ENCODE measurements around the gene RTN3. TPM values are rescaled to one million over a fixed set of nuclear protein-coding genes. Genes with fewer than 3 reads are reported as not detected.

The RTN3 gene
- total RNA-seq, 1 donor from 2014 or later: 279 TPM

DNA sequence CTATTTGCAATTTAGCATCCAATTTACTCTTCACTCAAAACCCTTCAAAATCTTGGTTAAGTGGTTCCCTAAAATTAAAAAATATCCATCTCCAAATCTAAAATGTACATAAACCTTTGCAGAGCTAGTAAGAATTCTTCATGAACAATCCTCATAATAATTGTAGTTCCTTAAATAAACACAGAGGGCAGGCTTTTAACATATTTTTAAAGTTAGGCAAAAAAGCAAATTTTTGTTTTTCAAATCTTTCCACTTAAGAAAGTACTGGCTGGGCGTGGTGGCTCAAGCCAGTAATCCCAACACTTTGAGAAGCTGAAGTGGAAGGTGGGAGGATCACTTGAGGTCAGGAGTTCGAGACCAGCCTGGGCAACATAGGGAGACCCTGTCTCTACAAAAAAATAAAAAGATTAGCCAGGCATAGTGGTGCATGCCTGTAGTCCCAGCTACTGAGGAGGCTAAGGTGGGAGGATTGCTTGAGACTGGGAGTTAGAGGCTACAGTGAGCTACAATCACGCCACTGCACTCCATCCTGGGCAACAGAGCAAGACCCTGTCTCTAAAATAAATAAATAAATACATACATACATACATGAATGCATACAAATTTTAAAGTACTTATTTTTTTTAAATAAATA is 42.0 kb upstream of the RTN3 start:
- peaks cover 3% of the 10 kb centered on the region for H3K36me3 ChIP-seq
- H3F3A ChIP-seq (ENCODE audit: low read depth): no peaks in the 10 kb centered on the region
- H3K4me3 Mint-ChIP-seq: no peak overlapping the region

GRCh38 chr11:63641727-63642126 is 39.6 kb upstream of the RTN3 start:
- no peaks in the 10 kb centered on the region for H3K27me3 ChIP-seq
- Mint-ChIP-seq H3K9me3 (no peaks in the 10 kb centered on the region), H3K27me3 (ENCODE audit: insufficient read depth, low read depth) (no peaks in the 10 kb centered on the region), H3K4me3 (no peak overlapping the region), H3K36me3 (peaks cover 16% of the 10 kb centered on the region), H3K4me1 (no peaks in the 10 kb centered on the region), H3K27ac (no peak overlapping the region)
- H3K9ac ChIP-seq: no peak overlapping the region
- no peaks in the 10 kb centered on the region for H3K9me3 ChIP-seq (ENCODE audit: low read depth)
- H4K20me1 ChIP-seq (ENCODE audit: low read depth): no peaks in the 10 kb centered on the region
- no peak overlapping the region for H2AFZ ChIP-seq (replicated peaks)
- no peaks in the 10 kb centered on the region for H3K4me1 ChIP-seq
- no peak for TF ChIP-seq EZH2 (IDR thresholded peaks at IDR 0.05)
- TF ChIP-seq, protein P1, sequence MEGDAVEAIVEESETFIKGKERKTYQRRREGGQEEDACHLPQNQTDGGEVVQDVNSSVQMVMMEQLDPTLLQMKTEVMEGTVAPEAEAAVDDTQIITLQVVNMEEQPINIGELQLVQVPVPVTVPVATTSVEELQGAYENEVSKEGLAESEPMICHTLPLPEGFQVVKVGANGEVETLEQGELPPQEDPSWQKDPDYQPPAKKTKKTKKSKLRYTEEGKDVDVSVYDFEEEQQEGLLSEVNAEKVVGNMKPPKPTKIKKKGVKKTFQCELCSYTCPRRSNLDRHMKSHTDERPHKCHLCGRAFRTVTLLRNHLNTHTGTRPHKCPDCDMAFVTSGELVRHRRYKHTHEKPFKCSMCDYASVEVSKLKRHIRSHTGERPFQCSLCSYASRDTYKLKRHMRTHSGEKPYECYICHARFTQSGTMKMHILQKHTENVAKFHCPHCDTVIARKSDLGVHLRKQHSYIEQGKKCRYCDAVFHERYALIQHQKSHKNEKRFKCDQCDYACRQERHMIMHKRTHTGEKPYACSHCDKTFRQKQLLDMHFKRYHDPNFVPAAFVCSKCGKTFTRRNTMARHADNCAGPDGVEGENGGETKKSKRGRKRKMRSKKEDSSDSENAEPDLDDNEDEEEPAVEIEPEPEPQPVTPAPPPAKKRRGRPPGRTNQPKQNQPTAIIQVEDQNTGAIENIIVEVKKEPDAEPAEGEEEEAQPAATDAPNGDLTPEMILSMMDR (IDR thresholded peaks at IDR 0.05): no peak
- no peak for TF ChIP-seq EZH2phosphoT487 (IDR thresholded peaks at IDR 0.05)
- no peak overlapping the region for H3K4me2 ChIP-seq
- no peaks in the 10 kb centered on the region for H3K79me2 ChIP-seq (ENCODE audit: low read depth)
- H3K27ac ChIP-seq: no peak overlapping the region
- no peaks in the 10 kb centered on the region for H3F3A ChIP-seq (ENCODE audit: low read depth)
- H3K4me3 ChIP-seq: no peak overlapping the region
- H3K36me3 ChIP-seq: peaks cover 3% of the 10 kb centered on the region
- no peak for DNase-seq (ENCODE audit: low spot score)

More for the DNA sequence above, 42.0 kb upstream of the RTN3 start:
- Histone ChIP-seq H3K9me3 (ENCODE audit: low read depth) (no peaks in the 10 kb centered on the region), H3K4me1 (no peaks in the 10 kb centered on the region), H3K27me3 (no peaks in the 10 kb centered on the region), H2AFZ (replicated peaks) (no peak overlapping the region), H3K4me3 (no peak overlapping the region), H3K27ac (no peak overlapping the region), H4K20me1 (ENCODE audit: low read depth) (no peaks in the 10 kb centered on the region), H3K79me2 (ENCODE audit: low read depth) (no peaks in the 10 kb centered on the region), H3K9ac (no peak overlapping the region), H3K4me2 (no peak overlapping the region)
- Mint-ChIP-seq H3K9me3 (no peaks in the 10 kb centered on the region), H3K27me3 (ENCODE audit: insufficient read depth, low read depth) (no peaks in the 10 kb centered on the region), H3K27ac (no peak overlapping the region), H3K4me1 (no peaks in the 10 kb centered on the region), H3K36me3 (peaks cover 14% of the 10 kb centered on the region)
- TF ChIP-seq, protein P1 (IDR thresholded peaks at IDR 0.05): peak; percentile 56
- TF ChIP-seq EZH2phosphoT487 (IDR thresholded peaks at IDR 0.05): no peak
- no peak for DNase-seq (ENCODE audit: low spot score)

GRCh38 chr11:63643205-63643604 is 38.1 kb upstream of the RTN3 start:
- Histone ChIP-seq H3K9me3 (ENCODE audit: low read depth) (no peaks in the 10 kb centered on the region), H2AFZ (replicated peaks) (no peak overlapping the region), H3K27me3 (no peaks in the 10 kb centered on the region), H3K4me1 (no peaks in the 10 kb centered on the region), H3K4me2 (no peak overlapping the region), H3K9ac (no peak overlapping the region), H3K36me3 (peaks cover 3% of the 10 kb centered on the region), H3F3A (ENCODE audit: low read depth) (no peaks in the 10 kb centered on the region), H3K79me2 (ENCODE audit: low read depth) (no peaks in the 10 kb centered on the region), H4K20me1 (ENCODE audit: low read depth) (no peaks in the 10 kb centered on the region), H3K4me3 (no peak overlapping the region), H3K27ac (no peak overlapping the region)
- no peaks in the 10 kb centered on the region for H3K27me3 Mint-ChIP-seq (ENCODE audit: insufficient read depth, low read depth)
- H3K36me3 Mint-ChIP-seq: peaks cover 23% of the 10 kb centered on the region
- no peak for DNase-seq (ENCODE audit: low spot score)
- TF ChIP-seq EZH2phosphoT487 (IDR thresholded peaks at IDR 0.05): no peak
- TF ChIP-seq, protein P1 (IDR thresholded peaks at IDR 0.05): no peak
- no peak for TF ChIP-seq EZH2 (IDR thresholded peaks at IDR 0.05)
- H3K4me1 Mint-ChIP-seq: no peaks in the 10 kb centered on the region
- H3K9me3 Mint-ChIP-seq: no peaks in the 10 kb centered on the region
- no peak overlapping the region for H3K4me3 Mint-ChIP-seq
- H3K27ac Mint-ChIP-seq: no peak overlapping the region

All from neural progenitor cell (in vitro differentiated cells).